Measurements from ENCODE around the gene PRIM2. TPM values are rescaled to one million over a fixed set of nuclear protein-coding genes. Genes with fewer than 3 reads are reported as not detected.
"Not testable (repeated sequence)": the region's sequence is repeated elsewhere in the genome, so short reads cannot be mapped to it uniquely, and the experiment has no call there.

Gene PRIM2
- total RNA-seq, 1 donor from 2014 or later: 4.2 TPM

- intact Hi-C loops (cut with DNase I); DNase-seq (ENCODE audit: missing footprints); ATAC-seq: not testable (repeated sequence)
These were observed 203.7 kb downstream of the PRIM2 start for GRCh38 chr6:57521085-57521484.

- intact Hi-C loops (cut with DNase I); ATAC-seq; DNase-seq (ENCODE audit: missing footprints): not testable (repeated sequence)
These were observed 205.8 kb downstream of the PRIM2 start for GRCh38 chr6:57523221-57523620.

GRCh38 chr6:57529755-57530154 lies 212.3 kb downstream of the PRIM2 start:
- ATAC-seq; intact Hi-C loops (cut with DNase I); DNase-seq (ENCODE audit: missing footprints): not testable (repeated sequence)

GRCh38 chr6:57532660-57533059 lies 215.2 kb downstream of the PRIM2 start:
- intact Hi-C loops (cut with DNase I); DNase-seq (ENCODE audit: missing footprints); ATAC-seq: not testable (repeated sequence)

- DNase-seq (ENCODE audit: missing footprints); intact Hi-C loops (cut with DNase I); ATAC-seq: not testable (repeated sequence)
These were observed 217.7 kb downstream of the PRIM2 start for GRCh38 chr6:57535121-57535520.

- ATAC-seq; DNase-seq (ENCODE audit: missing footprints); intact Hi-C loops (cut with DNase I): not testable (repeated sequence)
These were observed 218.6 kb downstream of the PRIM2 start for GRCh38 chr6:57535994-57536393.

- DNase-seq (ENCODE audit: missing footprints); intact Hi-C loops (cut with DNase I); ATAC-seq: not testable (repeated sequence)
These were observed 220.5 kb downstream of the PRIM2 start for GRCh38 chr6:57537916-57538315.

GRCh38 chr6:57551961-57552360 lies 234.5 kb downstream of the PRIM2 start:
- intact Hi-C loops (cut with DNase I); ATAC-seq; DNase-seq (ENCODE audit: missing footprints): not testable (repeated sequence)

GRCh38 chr6:57557855-57558254 lies 240.4 kb downstream of the PRIM2 start:
- ATAC-seq; DNase-seq (ENCODE audit: missing footprints); intact Hi-C loops (cut with DNase I): not testable (repeated sequence)

GRCh38 chr6:57559170-57559569 lies 241.7 kb downstream of the PRIM2 start:
- intact Hi-C loops (cut with DNase I); DNase-seq (ENCODE audit: missing footprints); ATAC-seq: not testable (repeated sequence)

- ATAC-seq; DNase-seq (ENCODE audit: missing footprints); intact Hi-C loops (cut with DNase I): not testable (repeated sequence)
These were observed 244.8 kb downstream of the PRIM2 start for GRCh38 chr6:57562233-57562632.

GRCh38 chr6:57572119-57572518 lies 254.7 kb downstream of the PRIM2 start:
- ATAC-seq; intact Hi-C loops (cut with DNase I); DNase-seq (ENCODE audit: missing footprints): not testable (repeated sequence)

GRCh38 chr6:57572844-57573243 lies 255.4 kb downstream of the PRIM2 start:
- DNase-seq (ENCODE audit: missing footprints); intact Hi-C loops (cut with DNase I); ATAC-seq: not testable (repeated sequence)

- intact Hi-C loops (cut with DNase I); DNase-seq (ENCODE audit: missing footprints); ATAC-seq: not testable (repeated sequence)
These were observed 259.6 kb downstream of the PRIM2 start for GRCh38 chr6:57577023-57577422.

GRCh38 chr6:57579489-57579888 lies 262.1 kb downstream of the PRIM2 start:
- intact Hi-C loops (cut with DNase I); DNase-seq (ENCODE audit: missing footprints); ATAC-seq: not testable (repeated sequence)

- DNase-seq (ENCODE audit: missing footprints); ATAC-seq; intact Hi-C loops (cut with DNase I): not testable (repeated sequence)
These were observed 264.2 kb downstream of the PRIM2 start for GRCh38 chr6:57581586-57581985.

- DNase-seq (ENCODE audit: missing footprints); ATAC-seq; intact Hi-C loops (cut with DNase I): not testable (repeated sequence)
These were observed 283.7 kb downstream of the PRIM2 start for GRCh38 chr6:57601105-57601504.

- ATAC-seq; intact Hi-C loops (cut with DNase I); DNase-seq (ENCODE audit: missing footprints): not testable (repeated sequence)
These were observed 287.9 kb downstream of the PRIM2 start for GRCh38 chr6:57605303-57605702.

GRCh38 chr6:57606331-57606730 lies 288.9 kb downstream of the PRIM2 start:
- ATAC-seq; DNase-seq (ENCODE audit: missing footprints); intact Hi-C loops (cut with DNase I): not testable (repeated sequence)

- intact Hi-C loops (cut with DNase I); ATAC-seq; DNase-seq (ENCODE audit: missing footprints): not testable (repeated sequence)
These were observed 293.2 kb downstream of the PRIM2 start for GRCh38 chr6:57610612-57611011.

All from Right ventricle myocardium inferior (tissue), 1 donor.